Measurements from ENCODE around the gene MORF4L1.

- TF ChIP-seq CTCF (IDR thresholded peaks at IDR 0.05) (no peak), POLR2A (IDR thresholded peaks at IDR 0.05) (no peak)
Measured at GRCh38 chr15:78946493-78946892, 73.8 kb downstream of the MORF4L1 start.
